GM18517 (cell line): ENCODE results near the gene F2R.
"Not testable (repeated sequence)": the region's sequence is repeated elsewhere in the genome, so short reads cannot be mapped to it uniquely, and the experiment has no call there.

Source experiments
- ATAC-seq: cut with Tn5 transposase; IDR thresholded peaks from one replicate; pipeline ENCODE4 v1.9.1; 2021; ENCODE audit warnings: mild to moderate bottlenecking, moderate library complexity; ENCODE audit not compliant: unreplicated experiment

Gene F2R

DNA sequence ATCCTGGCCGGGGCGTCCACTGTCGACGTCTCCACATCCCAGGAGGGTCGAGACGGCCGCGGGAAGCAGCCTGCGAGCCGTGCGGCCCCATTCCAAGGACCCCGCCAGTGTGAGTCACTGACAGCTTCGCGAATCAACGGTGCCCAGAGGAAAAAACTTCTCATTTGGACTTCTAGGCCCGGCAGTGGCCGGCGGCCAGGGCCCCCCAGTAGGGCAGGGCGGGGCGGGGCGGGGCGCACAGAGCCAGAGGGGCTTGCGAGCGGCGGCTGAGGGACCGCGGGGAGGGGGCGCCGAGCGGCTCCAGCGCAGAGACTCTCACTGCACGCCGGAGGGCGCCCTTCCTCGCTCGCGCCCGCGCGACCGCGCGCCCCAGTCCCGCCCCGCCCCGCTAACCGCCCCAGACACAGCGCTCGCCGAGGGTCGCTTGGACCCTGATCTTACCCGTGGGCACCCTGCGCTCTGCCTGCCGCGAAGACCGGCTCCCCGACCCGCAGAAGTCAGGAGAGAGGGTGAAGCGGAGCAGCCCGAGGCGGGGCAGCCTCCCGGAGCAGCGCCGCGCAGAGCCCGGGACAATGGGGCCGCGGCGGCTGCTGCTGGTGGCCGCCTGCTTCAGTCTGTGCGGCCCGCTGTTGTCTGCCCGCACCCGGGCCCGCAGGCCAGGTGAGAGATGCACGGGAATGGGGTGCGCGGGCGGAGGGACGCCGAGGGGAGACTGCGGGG, at the start of gene F2R:
Gene F2R, plus strand, starts transcription at position 391 of the 720 bp plus-strand sequence. Its CDS starts 182 bp downstream, at position 573.
- ATAC-seq, result no peak

DNA sequence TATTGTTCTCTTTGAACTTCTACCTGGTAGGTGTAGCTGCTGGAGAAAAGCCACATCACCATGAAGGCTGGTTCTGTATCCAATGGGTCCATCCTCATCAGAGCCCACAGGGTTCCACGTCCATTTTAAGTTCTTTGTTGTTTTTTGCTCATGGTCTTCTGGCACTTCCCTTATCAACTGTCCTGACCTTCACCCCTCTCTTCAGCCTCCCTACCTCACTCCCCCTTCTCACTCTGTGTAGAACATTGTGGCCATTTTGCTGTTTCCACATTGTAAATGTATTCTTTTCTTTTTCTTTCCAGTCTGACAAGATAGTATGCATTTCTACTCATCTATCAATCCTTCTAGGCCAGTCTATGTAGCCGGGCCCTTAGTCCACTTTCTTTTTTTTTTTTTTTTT, 48.4 kb upstream of the F2R start:
- no peak for ATAC-seq

DNA sequence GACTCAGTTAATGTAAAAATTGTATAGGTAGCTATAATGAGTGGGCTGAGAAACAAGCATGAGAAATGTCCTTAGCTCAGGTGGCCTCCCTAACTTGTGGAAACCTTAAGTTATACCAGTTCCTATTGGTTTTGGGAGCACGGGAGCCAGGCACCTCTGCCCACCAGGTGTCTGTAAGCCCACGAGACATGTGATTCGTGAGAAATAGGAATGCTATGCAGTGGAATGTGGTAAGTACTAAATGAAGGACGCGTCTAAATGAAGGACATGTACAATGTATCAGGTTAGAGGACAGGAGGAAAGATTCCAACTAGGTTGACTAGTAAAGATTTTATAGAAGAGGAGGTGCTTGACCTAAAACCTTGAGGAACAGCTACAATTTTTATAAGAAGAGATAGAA, 46.7 kb upstream of the F2R start:
- ATAC-seq, result no peak

DNA sequence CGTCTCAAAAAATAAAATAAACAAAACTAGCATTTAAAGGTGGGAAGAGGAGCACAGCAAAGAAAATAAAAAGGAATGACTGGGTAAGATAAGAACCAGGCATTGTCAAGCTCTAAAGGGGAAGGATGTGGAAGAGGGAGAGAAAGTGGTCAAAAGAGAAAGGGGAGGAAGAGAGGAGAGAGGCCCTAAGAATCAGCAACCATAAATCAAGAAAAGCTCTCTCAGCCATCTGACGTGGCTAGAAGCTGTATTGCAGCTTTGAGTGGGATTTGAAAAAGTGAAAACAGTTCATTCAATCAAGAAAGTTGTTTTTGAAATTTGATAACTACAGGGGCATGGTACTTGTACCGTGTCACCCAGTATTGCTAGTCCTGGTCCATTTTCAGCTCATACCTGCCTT, 45.4 kb upstream of the F2R start:
- ATAC-seq, result no peak

DNA sequence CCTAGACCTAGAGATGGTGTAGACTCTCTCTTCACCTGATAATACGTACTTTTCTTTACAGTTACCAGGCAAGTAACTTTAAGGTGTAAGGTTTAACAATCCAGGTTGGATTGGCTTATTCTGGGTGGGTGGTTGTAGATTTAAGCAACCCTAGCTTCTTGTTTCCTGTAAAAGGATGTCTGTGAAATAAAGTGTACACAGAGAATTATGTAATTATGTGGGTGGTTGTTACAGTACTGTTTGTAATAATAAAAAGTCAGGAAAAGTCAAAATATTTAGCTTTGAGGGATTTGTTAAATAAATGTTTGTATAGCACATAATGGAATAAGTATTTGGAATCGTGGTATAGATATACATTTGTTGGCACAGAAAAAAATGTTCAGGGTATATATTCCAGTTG, 43.7 kb upstream of the F2R start:
- ATAC-seq, result no peak

DNA sequence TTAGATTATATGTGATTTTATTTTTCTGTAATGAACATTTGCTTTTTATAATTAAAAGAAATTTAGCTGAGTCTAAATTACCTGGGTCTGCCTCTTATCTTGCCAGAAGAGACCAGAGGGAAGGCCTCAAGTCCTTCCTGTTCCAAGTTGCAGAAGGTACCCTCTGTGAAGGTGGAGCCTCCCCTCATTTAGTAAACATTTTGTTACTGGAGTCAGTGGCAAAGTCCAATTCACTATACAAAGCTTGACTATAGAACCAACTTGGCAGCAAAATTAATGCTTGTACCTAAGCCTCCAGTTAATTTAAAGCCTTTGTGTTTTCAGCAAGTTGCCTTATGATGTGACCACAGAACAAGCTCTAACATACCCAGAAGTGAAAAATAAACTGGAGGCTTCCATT, 42.8 kb upstream of the F2R start:
- ATAC-seq, result no peak

DNA sequence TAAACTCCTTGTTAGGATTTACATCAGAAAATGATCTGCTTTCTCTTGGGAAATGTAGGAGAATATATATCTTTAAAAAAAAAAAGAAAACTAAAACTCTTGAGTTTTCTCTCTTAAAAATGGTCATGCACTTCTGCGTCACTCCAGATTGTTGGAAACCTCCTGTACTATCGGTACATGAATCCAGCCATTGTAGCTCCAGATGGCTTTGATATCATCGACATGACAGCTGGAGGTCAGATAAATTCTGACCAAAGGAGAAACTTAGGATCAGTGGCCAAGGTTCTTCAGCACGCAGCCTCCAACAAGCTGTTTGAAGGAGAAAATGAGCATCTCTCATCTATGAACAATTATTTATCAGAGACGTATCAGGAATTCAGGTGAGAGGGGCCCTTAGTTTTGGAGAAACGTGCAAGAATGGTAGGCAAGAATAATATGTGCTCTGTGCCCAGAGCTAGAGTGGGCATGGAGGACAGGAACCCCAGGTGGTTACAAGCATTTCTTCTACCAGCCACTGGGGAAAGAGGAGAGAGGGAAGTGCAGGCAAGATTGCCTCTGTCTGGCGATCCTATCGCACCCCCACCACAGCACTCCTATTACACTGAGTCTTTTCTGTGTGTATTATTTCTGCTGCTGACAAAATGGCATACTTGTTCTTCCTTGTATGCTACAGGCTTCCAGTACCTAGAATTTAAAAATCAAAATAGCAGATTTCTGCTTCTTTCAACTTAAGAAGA, 41.4 kb upstream of the F2R start:
- no peak for ATAC-seq

DNA sequence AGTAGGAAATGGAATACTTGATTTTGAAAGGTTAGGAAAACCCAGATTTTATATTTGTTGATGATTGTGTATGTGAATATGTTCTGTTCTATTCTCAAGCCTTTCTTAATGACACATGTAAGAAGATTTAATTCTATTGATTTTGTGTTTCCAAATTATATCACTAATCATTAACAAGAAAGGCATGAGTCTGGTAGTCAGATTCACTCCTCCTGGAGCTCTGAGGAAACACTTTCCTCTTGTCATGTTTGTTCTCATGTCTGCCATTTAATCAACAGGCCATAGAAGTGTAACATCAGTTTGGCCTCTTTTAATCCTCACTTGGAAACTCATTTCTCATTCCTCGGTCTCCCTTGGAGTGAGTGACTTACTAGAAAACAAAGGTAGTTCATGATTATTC, 40.6 kb upstream of the F2R start:
- ATAC-seq, result no peak

DNA sequence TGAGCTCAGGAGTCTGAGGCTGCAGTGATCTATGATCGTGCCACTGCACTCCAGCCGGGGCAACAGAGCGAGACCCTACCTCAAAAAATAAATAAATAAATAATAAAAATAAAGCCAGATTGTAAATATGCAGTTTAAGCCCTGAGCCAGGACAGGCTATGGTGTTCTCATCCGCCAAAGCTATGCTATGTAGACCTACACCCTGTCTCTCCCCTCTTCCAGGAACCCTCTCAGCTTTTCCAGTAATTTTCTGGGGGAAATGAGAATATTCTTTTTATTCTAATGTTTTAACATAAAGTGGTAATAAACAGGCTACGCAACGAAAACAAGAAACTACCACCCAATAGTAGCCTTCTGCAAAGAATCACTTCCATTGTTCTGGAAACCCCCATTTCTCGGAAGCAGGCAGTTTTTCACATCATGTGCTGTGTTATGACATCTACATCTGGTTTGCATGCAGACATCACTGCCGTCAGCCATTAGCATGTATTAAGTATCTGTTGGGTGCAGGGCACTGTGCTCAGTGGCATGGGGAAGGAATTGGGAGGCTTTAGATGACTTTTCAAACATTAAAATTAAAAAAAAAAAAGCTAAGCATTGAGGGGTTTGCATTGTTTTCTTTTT, 38.0 kb upstream of the F2R start:
- ATAC-seq, result no peak

DNA sequence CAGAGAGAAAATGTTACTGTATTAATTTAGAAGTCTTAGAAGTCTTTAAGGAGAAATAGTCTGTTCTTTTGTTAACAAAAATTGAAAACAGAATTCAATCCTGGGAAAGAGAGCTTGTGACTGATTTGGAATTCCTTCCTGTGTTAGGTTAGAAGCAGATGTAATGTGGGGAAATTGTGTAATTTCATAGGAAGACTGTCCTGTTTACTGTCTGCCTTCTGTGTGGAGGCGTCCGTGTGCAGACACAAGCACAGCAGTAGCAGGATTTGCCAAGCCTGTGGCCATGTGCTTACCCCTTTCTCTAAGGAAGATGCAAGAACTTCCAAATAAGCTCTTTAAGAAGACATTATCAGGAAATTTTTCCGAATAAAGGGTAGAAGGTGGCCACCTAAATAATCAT, 36.7 kb upstream of the F2R start:
- no peak for ATAC-seq

DNA sequence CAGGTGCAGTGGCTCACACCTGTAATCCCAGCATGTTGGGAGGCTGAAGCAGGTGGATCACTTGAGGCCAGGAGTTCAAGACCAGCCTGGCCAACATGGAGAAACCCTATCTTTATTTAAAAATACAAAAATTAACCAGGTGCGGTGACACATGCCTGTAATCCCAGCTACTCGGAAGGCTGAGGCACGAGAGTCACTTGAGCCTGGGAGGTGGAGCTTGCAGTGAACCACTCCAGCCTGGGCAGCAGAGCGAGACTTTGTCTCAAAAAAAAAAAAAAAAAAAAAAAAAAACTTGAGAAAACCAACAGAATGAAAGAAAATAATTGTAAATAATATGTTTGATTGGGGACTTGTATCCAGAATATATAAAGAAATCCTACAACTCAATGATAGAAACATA, 35.1 kb upstream of the F2R start:
- ATAC-seq, result not testable (repeated sequence)

DNA sequence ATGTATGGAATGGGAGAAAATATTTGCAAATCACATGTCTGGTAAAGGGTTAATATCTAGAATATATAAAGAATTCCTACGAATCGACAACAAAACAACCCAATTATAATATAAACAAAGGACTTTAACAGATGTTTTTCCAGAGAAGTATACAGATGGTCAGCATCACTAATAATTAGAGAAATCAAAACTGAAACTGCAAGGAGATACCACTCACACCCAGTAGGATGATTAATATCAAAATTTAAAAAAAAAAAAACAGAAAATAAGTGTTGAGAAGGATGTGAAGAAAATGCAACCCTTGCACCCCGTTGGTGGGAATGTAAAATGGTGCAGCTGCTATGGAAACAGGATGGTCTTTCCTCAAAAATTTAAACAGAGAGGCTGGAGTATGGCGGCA, 34.6 kb upstream of the F2R start:
- ATAC-seq, result no peak

DNA sequence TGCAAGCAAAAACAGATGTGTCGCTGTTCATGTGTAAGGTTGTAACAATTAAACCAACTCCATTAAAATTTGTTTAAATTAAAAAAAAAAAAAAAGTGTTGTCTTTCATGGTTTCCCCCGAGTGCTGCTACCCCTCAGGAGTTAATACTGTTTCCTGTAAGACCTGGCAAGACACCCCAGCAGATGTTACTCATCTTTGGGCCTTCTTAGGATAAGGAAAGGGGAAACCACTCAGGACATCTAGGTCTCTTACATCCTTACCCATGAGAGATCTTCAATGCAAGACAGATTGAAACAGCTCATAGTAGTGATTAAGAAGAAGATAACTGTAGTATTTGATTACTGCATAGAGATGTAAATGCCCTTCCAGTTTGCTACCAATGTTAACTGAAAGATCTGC, 33.5 kb upstream of the F2R start:
- ATAC-seq, result no peak

DNA sequence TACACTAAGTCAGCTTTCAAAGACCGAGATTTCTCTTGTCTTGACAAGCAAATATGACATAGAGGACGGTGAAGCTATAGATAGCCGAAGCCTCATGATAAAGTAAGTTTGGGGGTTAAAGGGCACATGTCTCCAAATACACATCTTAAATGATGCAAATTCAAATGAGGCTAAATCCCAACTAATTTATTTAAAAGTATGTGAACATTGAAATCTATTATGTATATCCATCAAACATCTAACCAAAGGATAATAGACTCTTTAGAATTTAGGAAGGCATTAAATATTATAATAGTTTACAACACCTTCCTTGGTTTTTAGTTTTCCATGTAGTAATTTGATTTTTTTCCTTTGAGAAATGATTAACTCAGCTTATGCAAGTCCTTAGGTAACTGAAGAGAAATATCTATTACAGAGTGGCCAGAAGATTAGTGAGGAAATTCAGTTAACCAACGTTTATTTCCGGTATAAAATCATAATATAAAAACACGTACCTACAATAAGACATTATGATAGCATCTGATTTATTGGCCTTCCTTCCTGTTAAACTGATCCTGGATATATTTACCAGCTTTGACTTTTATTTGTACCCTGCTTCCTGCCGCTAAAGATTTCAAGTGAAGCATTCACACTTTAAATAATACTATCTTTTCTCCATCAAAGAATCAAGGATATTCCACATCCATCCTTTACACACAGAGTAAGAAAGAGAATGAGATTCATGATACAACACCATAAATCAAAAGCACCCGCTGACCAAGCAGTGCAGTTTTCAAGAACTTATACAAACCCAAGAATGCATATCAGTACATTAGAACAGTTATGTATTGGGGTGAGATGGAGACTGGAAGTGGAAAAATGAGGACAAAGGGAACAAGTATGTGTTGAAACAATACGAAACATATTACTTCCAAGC, 31.9 kb upstream of the F2R start:
- no peak for ATAC-seq

DNA sequence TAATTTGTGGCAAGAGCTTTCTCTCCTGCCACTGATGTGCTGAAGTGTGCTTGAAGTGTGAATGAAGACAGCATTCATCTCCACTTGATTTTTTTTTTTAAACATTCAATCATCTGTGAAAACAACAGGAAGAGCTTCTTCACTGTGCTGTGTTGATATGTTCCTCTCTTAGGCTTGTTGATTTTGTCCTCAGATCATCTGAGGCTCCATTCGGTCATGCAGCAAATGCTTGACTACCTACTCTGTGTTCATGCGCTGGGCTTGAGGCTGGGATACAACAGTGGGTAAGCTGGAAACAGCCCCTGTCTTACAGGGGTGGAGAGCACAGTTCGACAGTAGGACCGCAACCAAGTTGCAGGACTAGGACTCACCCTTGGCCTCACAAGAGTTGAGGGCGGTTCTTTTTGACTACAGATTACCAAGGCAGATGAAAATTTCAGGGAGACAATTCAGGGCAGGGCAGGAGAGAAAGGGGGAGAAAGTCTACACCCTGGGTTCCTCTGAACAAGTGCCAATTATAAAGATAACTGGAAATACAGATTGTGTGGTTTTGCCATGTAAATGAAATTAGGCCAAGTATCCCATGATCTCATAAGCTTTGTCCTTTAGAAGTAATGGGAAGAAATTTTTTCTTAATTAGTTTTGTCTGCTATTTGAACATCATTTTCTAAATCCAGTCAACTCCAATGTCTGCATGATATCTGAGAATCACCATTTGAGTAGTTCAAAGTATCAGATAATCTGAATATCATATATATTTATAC, 31.0 kb upstream of the F2R start:
- no peak for ATAC-seq

DNA sequence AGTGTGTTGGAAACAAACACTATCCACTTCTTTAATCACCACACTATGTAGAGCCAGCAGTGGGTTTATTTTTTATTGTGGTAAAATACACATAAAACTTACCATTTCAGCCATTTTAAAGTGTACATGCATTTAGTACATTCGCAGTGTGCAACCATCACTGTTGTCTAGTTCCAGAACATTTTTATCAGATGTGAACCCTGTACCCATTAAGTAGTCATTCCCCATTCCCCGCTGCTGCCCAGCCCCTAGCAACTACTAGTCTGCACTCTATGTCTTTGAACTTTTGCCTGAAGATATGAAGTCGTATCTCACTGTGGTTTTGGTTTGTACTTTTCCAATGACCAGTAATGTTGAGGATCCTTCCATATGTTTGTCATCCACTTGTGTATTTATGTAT, 30.2 kb upstream of the F2R start:
- ATAC-seq, result no peak

DNA sequence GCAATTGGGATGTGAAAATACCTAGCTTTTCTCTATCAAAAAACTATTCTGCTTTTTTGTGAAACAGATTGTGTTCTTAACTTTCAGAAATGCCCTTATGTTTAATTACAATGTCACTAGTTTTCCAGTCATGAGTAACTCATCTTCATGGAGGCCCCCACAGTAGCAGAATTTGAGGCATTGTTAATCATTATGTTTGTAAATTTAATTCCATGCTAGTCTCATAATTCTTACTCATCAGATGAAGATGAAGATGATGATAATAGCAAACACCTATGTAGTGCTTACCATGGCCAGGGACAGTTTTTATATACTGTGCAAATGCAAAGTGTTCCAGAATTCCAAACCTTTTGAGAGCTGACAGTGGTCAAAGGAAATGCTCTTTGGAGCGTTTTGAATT, 27.7 kb upstream of the F2R start:
- ATAC-seq, result no peak

DNA sequence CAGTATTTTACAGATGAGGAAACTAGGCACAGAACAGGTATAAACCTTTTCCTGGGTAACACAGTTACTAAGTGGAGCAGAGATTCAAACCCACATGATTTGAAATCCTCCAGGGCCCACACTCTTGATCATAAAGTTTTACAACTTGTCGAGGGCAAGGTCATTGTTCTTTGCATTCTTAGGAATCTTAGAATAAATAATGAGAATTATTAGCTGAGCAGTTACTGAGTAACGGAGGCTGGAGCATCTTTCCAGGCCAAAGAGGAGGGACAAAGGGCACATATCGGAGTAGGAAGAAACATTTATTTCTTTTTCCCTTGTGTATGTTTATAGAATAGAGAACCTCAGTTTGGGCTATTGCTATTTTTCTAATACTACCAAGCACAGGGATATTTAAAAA, 27.1 kb upstream of the F2R start:
- ATAC-seq, result no peak

DNA sequence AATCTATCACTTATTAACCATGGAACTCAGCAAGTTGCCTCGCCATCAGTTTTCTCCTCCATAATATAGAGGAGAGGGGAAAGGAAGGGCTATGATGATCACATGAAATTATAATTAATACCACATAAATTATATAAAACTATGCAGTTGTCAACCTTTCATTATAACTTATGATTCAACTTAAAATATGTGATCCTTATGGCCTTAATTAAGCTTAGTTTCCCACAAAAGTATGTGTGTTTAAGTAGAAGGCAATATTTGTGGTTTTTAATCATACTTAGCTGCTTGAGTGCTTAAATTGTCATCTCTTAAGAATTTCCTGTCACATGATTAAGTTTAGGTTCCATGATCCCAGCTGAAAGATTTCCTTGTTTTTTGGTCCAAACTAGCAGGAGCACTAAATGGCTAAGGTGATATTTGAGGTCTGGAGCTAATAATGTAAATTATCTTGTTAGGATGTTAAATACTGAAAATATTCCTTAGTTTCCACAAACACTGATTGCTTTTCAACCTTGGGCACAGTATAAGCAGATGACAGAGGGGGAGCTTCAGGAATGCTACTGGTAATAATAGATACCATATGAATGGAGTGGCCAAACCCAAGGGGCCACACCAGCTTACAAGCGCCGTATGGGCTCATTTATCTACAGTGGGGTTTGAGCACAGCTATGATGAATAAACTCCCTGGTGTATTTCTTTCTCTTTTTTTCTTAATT, 26.4 kb upstream of the F2R start:
- no peak for ATAC-seq
